DOHH2 (cell line): ENCODE results near the gene ARHGAP22.
"Not testable (repeated sequence)": the region's sequence is repeated elsewhere in the genome, so short reads cannot be mapped to it uniquely, and the experiment has no call there.

ENCODE experiments used
- H3F3A ChIP-seq: fragments of 200-600 bp; sonication (generic), shearing (Covaris generic); 2 replicates; pipeline ENCODE4 v1.6.0; 2016; ENCODE audit warnings: antibody characterized with exemption, mild to moderate bottlenecking; ENCODE audit not compliant: control insufficient read depth, insufficient read depth
- H3K27ac ChIP-seq: fragments of 200-600 bp; sonication (generic); 2 replicates; pipeline ENCODE4 v1.5.1; 2014; ENCODE audit warnings: low read depth, mild to moderate bottlenecking, low read length, moderate library complexity
- H3K27me3 ChIP-seq: fragments of 200-600 bp; sonication (generic); 2 replicates; pipeline ENCODE4 v1.6.1; 2014; ENCODE audit warnings: mild to moderate bottlenecking, low read length, mixed read lengths; ENCODE audit not compliant: control insufficient read depth
- H3K36me3 ChIP-seq: fragments of 200-600 bp; sonication (generic); 2 replicates; pipeline ENCODE4 v1.6.1; 2014; ENCODE audit warnings: mild to moderate bottlenecking, low read length, moderate library complexity, mixed read lengths; ENCODE audit not compliant: control insufficient read depth
- H3K4me1 ChIP-seq: fragments of 200-600 bp; sonication (generic); 2 replicates; pipeline ENCODE4 v1.6.1; 2014; ENCODE audit warnings: mild to moderate bottlenecking, low read length, mixed read lengths; ENCODE audit not compliant: control insufficient read depth
- H3K4me2 ChIP-seq: fragments of 200-600 bp; sonication (generic); 2 replicates; pipeline ENCODE4 v1.6.0; 2014; ENCODE audit warnings: mild to moderate bottlenecking, low read length, moderate library complexity
- H3K4me3 ChIP-seq: fragments of 200-600 bp; sonication (generic); 2 replicates; pipeline ENCODE4 v1.5.1; 2014; ENCODE audit warnings: mild to moderate bottlenecking, low read length, mixed read lengths
- H3K79me2 ChIP-seq: fragments of 200-600 bp; sonication (generic); 2 replicates; pipeline ENCODE4 v1.6.1; 2014; ENCODE audit warnings: mild to moderate bottlenecking, low read length, mixed read lengths; ENCODE audit not compliant: control insufficient read depth
- H3K9me2 ChIP-seq: fragments of 200-600 bp; sonication (generic); replicated peaks from 2 replicates; pipeline ENCODE4 v1.6.1; 2014; ENCODE audit warnings: mild to moderate bottlenecking, low read length, mixed read lengths; ENCODE audit not compliant: control insufficient read depth
- H3K9me3 ChIP-seq: fragments of 200-600 bp; sonication (generic); 2 replicates; pipeline ENCODE4 v1.6.1; 2014; ENCODE audit warnings: antibody characterized with exemption, low read length, mixed read lengths; ENCODE audit not compliant: control insufficient read depth, insufficient read depth
- H4K20me1 ChIP-seq: fragments of 200-600 bp; sonication (generic); 2 replicates; pipeline ENCODE4 v1.6.0; 2014; ENCODE audit warnings: low read depth, mild to moderate bottlenecking, antibody characterized with exemption, low read length, moderate library complexity; ENCODE audit not compliant: control insufficient read depth, insufficient read depth
- CTCF ChIP-seq: fragments of 200-600 bp; sonication (generic); IDR thresholded peaks from one replicate; pipeline ENCODE4 v1.5.1; 2014; ENCODE audit warnings: antibody characterized with exemption, mild to moderate bottlenecking, low read depth, low read length; ENCODE audit not compliant: poor library complexity, severe bottlenecking
- EZH2phosphoT487 ChIP-seq: fragments of 200-600 bp; sonication (generic); IDR thresholded peaks from 2 replicates; pipeline ENCODE4 v1.6.1; 2017; ENCODE audit warnings: borderline replicate concordance, mild to moderate bottlenecking, antibody characterized with exemption, low read length, moderate library complexity, mixed read lengths

Gene ARHGAP22

DNA sequence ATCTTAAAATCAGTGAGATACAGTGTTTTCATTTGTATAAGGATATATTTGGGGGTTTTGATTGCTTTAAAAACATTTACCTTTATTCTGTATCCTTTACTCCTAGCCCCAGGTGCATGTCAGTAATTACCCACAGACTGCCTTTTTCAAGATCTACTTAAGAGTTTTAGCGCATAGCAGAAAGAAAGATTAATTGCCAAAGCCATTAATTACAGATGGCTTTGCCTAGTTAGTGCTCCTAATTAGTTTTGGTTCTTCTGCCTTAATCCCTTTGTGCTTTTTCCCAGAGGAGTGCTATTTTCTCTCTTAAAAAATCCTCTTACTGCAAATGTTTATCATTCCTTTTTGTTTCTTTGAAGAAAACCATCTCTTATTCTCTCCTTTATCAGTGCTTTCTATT lies 175.6 kb downstream of the ARHGAP22 start:
- no peak overlapping the region for H3K4me2 ChIP-seq
- no peaks in the 10 kb centered on the region for H3F3A ChIP-seq
- no peaks in the 10 kb centered on the region for H3K27me3 ChIP-seq
- no peak overlapping the region for H3K27ac ChIP-seq
- H3K36me3 ChIP-seq, result no peaks in the 10 kb centered on the region
- TF ChIP-seq EZH2phosphoT487 (no peak), CTCF (no peak)
- H3K4me3 ChIP-seq, result no peak overlapping the region
- no peaks in the 10 kb centered on the region for H4K20me1 ChIP-seq
- H3K79me2 ChIP-seq, result no peaks in the 10 kb centered on the region
- H3K9me3 ChIP-seq, result no peaks in the 10 kb centered on the region
- H3K9me2 ChIP-seq, result no peaks in the 10 kb centered on the region
- no peaks in the 10 kb centered on the region for H3K4me1 ChIP-seq

GRCh38 chr10:48428896-48429295 lies 176.0 kb downstream of the ARHGAP22 start:
- H3K79me2 ChIP-seq, result no peaks in the 10 kb centered on the region
- no peak for TF ChIP-seq CTCF
- TF ChIP-seq EZH2phosphoT487, result no peak
- no peaks in the 10 kb centered on the region for H3K9me2 ChIP-seq
- no peaks in the 10 kb centered on the region for H4K20me1 ChIP-seq
- H3K27ac ChIP-seq, result no peak overlapping the region
- H3K9me3 ChIP-seq, result no peaks in the 10 kb centered on the region
- no peaks in the 10 kb centered on the region for H3K36me3 ChIP-seq
- H3F3A ChIP-seq, result no peaks in the 10 kb centered on the region
- no peaks in the 10 kb centered on the region for H3K4me1 ChIP-seq
- no peaks in the 10 kb centered on the region for H3K27me3 ChIP-seq
- H3K4me2 ChIP-seq, result no peak overlapping the region
- no peak overlapping the region for H3K4me3 ChIP-seq

- no peaks in the 10 kb centered on the region for H3F3A ChIP-seq
Observed at GRCh38 chr10:48423884-48424283, 181.0 kb downstream of the ARHGAP22 start.

DNA sequence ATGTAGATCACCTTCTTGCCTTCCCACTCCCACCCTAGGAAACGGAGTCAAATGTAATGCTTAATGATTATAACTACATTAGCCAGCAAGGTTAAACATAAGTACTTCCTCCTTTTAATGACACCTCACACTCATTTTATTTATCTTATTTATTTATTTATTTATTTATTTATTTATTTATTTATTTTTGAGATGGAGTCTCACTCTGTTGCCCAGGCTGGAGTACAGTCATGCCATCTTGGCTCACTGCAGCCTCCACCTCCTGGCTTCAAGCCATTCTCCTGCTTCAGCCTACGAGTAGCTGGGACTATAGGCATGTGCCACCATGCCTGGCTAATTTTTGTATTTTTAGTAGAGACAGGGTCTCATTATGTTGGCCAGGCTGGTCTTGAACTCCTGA lies 183.0 kb downstream of the ARHGAP22 start:
- H3K36me3 ChIP-seq, H3K9me3 ChIP-seq, H3K79me2 ChIP-seq, H4K20me1 ChIP-seq, H3K9me2 ChIP-seq, H3K27me3 ChIP-seq, H3K4me3 ChIP-seq, H3K27ac ChIP-seq, H3K4me1 ChIP-seq, H3K4me2 ChIP-seq, H3F3A ChIP-seq: not testable (repeated sequence)

More at GRCh38 chr10:48423884-48424283, 181.0 kb downstream of the ARHGAP22 start:
- Histone ChIP-seq H3K79me2 (no peaks in the 10 kb centered on the region), H4K20me1 (no peaks in the 10 kb centered on the region), H3K9me3 (no peaks in the 10 kb centered on the region), H3K27ac (no peak overlapping the region), H3K36me3 (no peaks in the 10 kb centered on the region), H3K4me3 (no peak overlapping the region), H3K4me1 (no peaks in the 10 kb centered on the region), H3K27me3 (no peaks in the 10 kb centered on the region), H3K9me2 (no peaks in the 10 kb centered on the region), H3K4me2 (no peak overlapping the region)
- no peak for TF ChIP-seq EZH2phosphoT487
- no peak for TF ChIP-seq CTCF
